KMS-11 (cell line): ENCODE measurements around the gene CANX.

Experiments used
- H2AFZ ChIP-seq: fragments of 200-600 bp; sonication (generic); 2 replicates; pipeline ENCODE4 v1.6.1; 2016; ENCODE audit warnings: antibody characterized with exemption, mixed run types, low read depth
- H3K27ac ChIP-seq: fragments of 200-600 bp; sonication (generic); 2 replicates; pipeline ENCODE4 v1.6.1; 2016; ENCODE audit warnings: mild to moderate bottlenecking, mixed run types
- H3K27me3 ChIP-seq: fragments of 200-600 bp; sonication (generic); 2 replicates; pipeline ENCODE4 v1.6.1; 2017; ENCODE audit warnings: mild to moderate bottlenecking, low read depth, mixed run types, moderate library complexity; ENCODE audit not compliant: insufficient read depth
- H3K36me3 ChIP-seq: fragments of 200-600 bp; sonication (generic); 2 replicates; pipeline ENCODE4 v1.6.1; 2017; ENCODE audit warnings: mild to moderate bottlenecking, mixed run types; ENCODE audit not compliant: insufficient read depth
- H3K4me1 ChIP-seq: fragments of 200-600 bp; sonication (generic); 2 replicates; pipeline ENCODE4 v1.6.1; 2016; ENCODE audit warnings: mild to moderate bottlenecking, low read depth, mixed run types; ENCODE audit not compliant: poor library complexity, severe bottlenecking
- H3K4me2 ChIP-seq: fragments of 200-600 bp; sonication (generic); 2 replicates; pipeline ENCODE4 v1.7.0; 2016; ENCODE audit warnings: mild to moderate bottlenecking, mixed run types
- H3K4me3 ChIP-seq: fragments of 200-600 bp; sonication (generic); IDR thresholded peaks from 2 replicates; pipeline ENCODE4 v1.6.1; 2017; ENCODE audit warnings: low read depth, low read length, mixed read lengths; ENCODE audit not compliant: insufficient read depth
- H3K79me2 ChIP-seq: fragments of 200-600 bp; sonication (generic); 2 replicates; pipeline ENCODE4 v1.6.1; 2016; ENCODE audit warnings: low read depth, mixed run types; ENCODE audit not compliant: insufficient read depth
- H3K9ac ChIP-seq: fragments of 200-600 bp; sonication (generic); 2 replicates; pipeline ENCODE4 v1.6.1; 2016; ENCODE audit warnings: mild to moderate bottlenecking, mixed run types
- H4K20me1 ChIP-seq: fragments of 200-600 bp; sonication (generic); 2 replicates; pipeline ENCODE4 v1.6.1; 2016; ENCODE audit warnings: mild to moderate bottlenecking, mixed run types; ENCODE audit not compliant: insufficient read depth
- CTCF ChIP-seq: fragments of 200-600 bp; sonication (generic); conservative IDR thresholded peaks from 2 replicates; pipeline ENCODE4 v1.6.1; 2017; ENCODE audit warnings: low read depth, mild to moderate bottlenecking, antibody characterized with exemption, low read length, moderate library complexity, mixed read lengths

The CANX gene

GRCh38 chr5:179765400-179765799, 66.6 kb downstream of the CANX start:
- Histone ChIP-seq H2AFZ (no peak overlapping the region), H3K9ac (no peak overlapping the region), H3K4me2 (no peak overlapping the region), H3K36me3 (no peaks in the 10 kb centered on the region), H3K27me3 (no peaks in the 10 kb centered on the region), H3K79me2 (no peaks in the 10 kb centered on the region), H3K4me1 (peaks cover 13% of the 10 kb centered on the region), H3K4me3 (no peak overlapping the region), H3K27ac (no peak overlapping the region), H4K20me1 (no peaks in the 10 kb centered on the region)
- no peak for TF ChIP-seq CTCF

GRCh38 chr5:179766021-179766725, 67.4 kb downstream of the CANX start:
- H3K4me1 ChIP-seq: peaks cover 12% of the 10 kb centered on the region
- no peak overlapping the region for H3K27ac ChIP-seq
- H4K20me1 ChIP-seq: no peaks in the 10 kb centered on the region

GRCh38 chr5:179766726-179767455, 68.1 kb downstream of the CANX start:
- H4K20me1 ChIP-seq: no peaks in the 10 kb centered on the region
- no peak overlapping the region for H3K4me3 ChIP-seq
- no peak overlapping the region for H2AFZ ChIP-seq
- H3K79me2 ChIP-seq: no peaks in the 10 kb centered on the region
- H3K27ac ChIP-seq: no peak overlapping the region
- no peak for TF ChIP-seq CTCF
- H3K9ac ChIP-seq: no peak overlapping the region
- no peak overlapping the region for H3K4me2 ChIP-seq
- H3K4me1 ChIP-seq: peaks cover 11% of the 10 kb centered on the region
- H3K27me3 ChIP-seq: no peaks in the 10 kb centered on the region
- no peaks in the 10 kb centered on the region for H3K36me3 ChIP-seq

More at GRCh38 chr5:179766021-179766725, 67.4 kb downstream of the CANX start:
- Histone ChIP-seq H3K9ac (no peak overlapping the region), H3K79me2 (no peaks in the 10 kb centered on the region), H3K36me3 (no peaks in the 10 kb centered on the region), H2AFZ (no peak overlapping the region), H3K27me3 (no peaks in the 10 kb centered on the region), H3K4me3 (no peak overlapping the region), H3K4me2 (no peak overlapping the region)
- no peak for TF ChIP-seq CTCF

- Histone ChIP-seq H4K20me1 (no peaks in the 10 kb centered on the region), H3K4me2 (no peak overlapping the region), H3K9ac (no peak overlapping the region), H2AFZ (no peak overlapping the region), H3K79me2 (no peaks in the 10 kb centered on the region), H3K36me3 (no peaks in the 10 kb centered on the region), H3K4me1 (peaks cover 4% of the 10 kb centered on the region), H3K27me3 (no peaks in the 10 kb centered on the region), H3K27ac (no peak overlapping the region), H3K4me3 (no peak overlapping the region)
- no peak for TF ChIP-seq CTCF
Observed at GRCh38 chr5:179767496-179768100, 68.8 kb downstream of the CANX start.
